H9 (cell line): ENCODE data around the gene PI4KB. TPM values are rescaled to one million over a fixed set of nuclear protein-coding genes. Genes with fewer than 3 reads are reported as not detected.

Experiments used
- DNase-seq: peaks from one replicate; pipeline ENCODE4 v3.0.0-alpha.2; 2017
- H2AFZ ChIP-seq: one replicate; pipeline ENCODE4 v1.6.1; 2013; ENCODE audit warnings: mild to moderate bottlenecking, low read length, control low read depth, moderate library complexity
- H2AK5ac ChIP-seq: 2 replicates; pipeline ENCODE4 v1.6.1; 2013; ENCODE audit warnings: low read length, control low read depth, mixed read lengths; ENCODE audit not compliant: insufficient read length
- H2BK120ac ChIP-seq: one replicate; pipeline ENCODE4 v1.6.1; 2013; ENCODE audit warnings: low read depth, mild to moderate bottlenecking, low read length, control low read depth, inconsistent platforms; ENCODE audit not compliant: poor library complexity, severe bottlenecking
- H2BK12ac ChIP-seq: 2 replicates; pipeline ENCODE4 v1.6.1; 2013; ENCODE audit warnings: low read length, control low read depth, mixed read lengths, low read depth; ENCODE audit not compliant: insufficient read length
- H2BK15ac ChIP-seq: 2 replicates; pipeline ENCODE4 v1.6.1; 2013; ENCODE audit warnings: low read depth, low read length, control low read depth
- H2BK20ac ChIP-seq: one replicate; pipeline ENCODE4 v1.6.1; 2013; ENCODE audit warnings: low read depth, mild to moderate bottlenecking, low read length, control low read depth, inconsistent platforms; ENCODE audit not compliant: poor library complexity, severe bottlenecking
- H2BK5ac ChIP-seq: 2 replicates; pipeline ENCODE4 v1.6.1; 2013; ENCODE audit warnings: low read length, control low read depth, mixed read lengths; ENCODE audit not compliant: insufficient read length
- H3K14ac ChIP-seq: 2 replicates; pipeline ENCODE4 v1.6.1; 2013; ENCODE audit warnings: low read length, control low read depth; ENCODE audit not compliant: insufficient read depth
- H3K18ac ChIP-seq: 2 replicates; pipeline ENCODE4 v1.6.1; 2013; ENCODE audit warnings: low read depth, mild to moderate bottlenecking, mixed read lengths, low read length, control low read depth; ENCODE audit not compliant: insufficient read length
- H3K23ac ChIP-seq: 2 replicates; pipeline ENCODE4 v1.6.1; 2013; ENCODE audit warnings: low read length, control low read depth, mixed read lengths, low read depth; ENCODE audit not compliant: insufficient read length
- H3K23me2 ChIP-seq: 2 replicates; pipeline ENCODE4 v1.6.1; 2013; ENCODE audit warnings: low read depth, mild to moderate bottlenecking, mixed read lengths, low read length, control low read depth; ENCODE audit not compliant: insufficient read length, poor library complexity, severe bottlenecking
- H3K27ac ChIP-seq: 2 replicates; pipeline ENCODE4 v1.5.1; 2013; ENCODE audit warnings: low read length, control low read depth, mixed read lengths, low read depth; ENCODE audit not compliant: insufficient read length
- H3K27me3 ChIP-seq: 2 replicates; pipeline ENCODE4 v1.6.1; 2013; ENCODE audit warnings: low read length, control low read depth, inconsistent platforms; ENCODE audit not compliant: insufficient read depth
- H3K4ac ChIP-seq: 2 replicates; pipeline ENCODE4 v1.6.1; 2013; ENCODE audit warnings: low read depth, mild to moderate bottlenecking, control low read depth, inconsistent platforms, low read length, moderate library complexity
- H3K4me1 ChIP-seq: 2 replicates; pipeline ENCODE4 v1.6.1; 2013; ENCODE audit warnings: low read length, control low read depth, inconsistent platforms; ENCODE audit not compliant: insufficient read depth
- H3K4me2 ChIP-seq: 2 replicates; pipeline ENCODE4 v1.6.1; 2013; ENCODE audit warnings: low read length, control low read depth, mixed read lengths; ENCODE audit not compliant: insufficient read length, insufficient read depth
- H3K56ac ChIP-seq: 2 replicates; pipeline ENCODE4 v1.6.1; 2013; ENCODE audit warnings: low read depth, mild to moderate bottlenecking, mixed read lengths, low read length, control low read depth; ENCODE audit not compliant: insufficient read length
- H3K79me1 ChIP-seq: 2 replicates; pipeline ENCODE4 v1.6.1; 2013; ENCODE audit warnings: low read depth, mild to moderate bottlenecking, moderate library complexity, low read length, control low read depth, inconsistent platforms; ENCODE audit not compliant: insufficient read depth, poor library complexity, severe bottlenecking
- H3K79me2 ChIP-seq: 2 replicates; pipeline ENCODE4 v1.6.1; 2013; ENCODE audit warnings: low read length, control low read depth, inconsistent platforms; ENCODE audit not compliant: insufficient read depth
- H3K9ac ChIP-seq: 2 replicates; pipeline ENCODE4 v1.6.1; 2013; ENCODE audit warnings: low read length, control low read depth, mixed read lengths; ENCODE audit not compliant: insufficient read length; ENCODE audit errors: extremely low read depth
- H3K9me3 ChIP-seq: one replicate; pipeline ENCODE4 v1.6.1; 2013; ENCODE audit warnings: low read depth, low read length, inconsistent platforms; ENCODE audit not compliant: control insufficient read depth
- H3T11ph ChIP-seq: one replicate; pipeline ENCODE4 v1.6.1; 2013; ENCODE audit warnings: mild to moderate bottlenecking, low read length, control low read depth, inconsistent platforms
- H4K20me1 ChIP-seq: one replicate; pipeline ENCODE4 v1.6.1; 2013; ENCODE audit not compliant: control insufficient read depth, insufficient read length, insufficient read depth
- H4K5ac ChIP-seq: 2 replicates; pipeline ENCODE4 v1.6.1; 2013; ENCODE audit warnings: low read depth, mild to moderate bottlenecking, mixed read lengths, low read length, control low read depth; ENCODE audit not compliant: insufficient read length
- H4K8ac ChIP-seq: replicated peaks from 2 replicates; pipeline ENCODE4 v1.6.1; 2013; ENCODE audit warnings: low read length, control low read depth, mixed read lengths, low read depth; ENCODE audit not compliant: insufficient read length
- H4K91ac ChIP-seq: 2 replicates; pipeline ENCODE4 v1.6.1; 2013; ENCODE audit warnings: low read depth, mild to moderate bottlenecking, moderate library complexity, mixed read lengths, low read length, control low read depth; ENCODE audit not compliant: insufficient read length
- H3K27ac Mint-ChIP-seq, 3 experiments: 2 replicates in 2 of 3; 3 replicates in 1 of 3; pipeline ENCODE4 v1.8.0; 2020 to 2021; ENCODE audit warnings: mixed read lengths in 3 of 3, mild to moderate bottlenecking in 1 of 3, moderate library complexity in 1 of 3
- H3K27me3 Mint-ChIP-seq: 2 replicates; pipeline ENCODE4 v1.8.0; 2021; ENCODE audit warnings: low read depth, mild to moderate bottlenecking, moderate library complexity, mixed read lengths
- H3K36me3 Mint-ChIP-seq, 3 experiments: 2 replicates in 2 of 3; 3 replicates in 1 of 3; pipeline ENCODE4 v1.8.0; 2020 to 2021; ENCODE audit warnings: low read depth in 3 of 3, mixed read lengths in 3 of 3; ENCODE audit not compliant: insufficient read depth in 1 of 3
- H3K4me1 Mint-ChIP-seq, 2 experiments: 2 replicates each; pipeline ENCODE4 v1.8.0; 2020; ENCODE audit warnings: mixed read lengths in 2 of 2
- H3K4me3 Mint-ChIP-seq, 2 experiments: 2 replicates in 1 of 2; 3 replicates in 1 of 2; pipeline ENCODE4 v1.8.0; 2020 to 2021; ENCODE audit warnings: mild to moderate bottlenecking in 2 of 2, mixed read lengths in 2 of 2, moderate library complexity in 1 of 2
- H3K9me3 Mint-ChIP-seq, 2 experiments: 2 replicates in 1 of 2; 3 replicates in 1 of 2; pipeline ENCODE4 v1.8.0; 2020; ENCODE audit warnings: mild to moderate bottlenecking in 2 of 2, mixed read lengths in 2 of 2, moderate library complexity in 1 of 2
- WGBS: extraction: QIAGEN DNeasy Blood & Tissue Kit; methylation state at CpG from one replicate; pipeline ENCODE4 v1.1.7; 2013; ENCODE audit warnings: missing lambda C conversion rate, low lambda C conversion rate, mixed read lengths; ENCODE audit not compliant: insufficient read length; ENCODE audit errors: extremely low coverage; 5-methylcytosine and 5-hydroxymethylcytosine counted together
- total RNA-seq: library from RNA; stranded (reverse); gene quantifications from 2 replicates; pipeline ENCODE4 v1.2.1, GENCODE V29; 2021
- TF ChIP-seq, protein P1 (sequence below): fragments of 200-600 bp; sonication (generic); conservative IDR thresholded peaks from 3 replicates; pipeline ENCODE4 v1.8.0; 2021; ENCODE audit warnings: antibody characterized with exemption, mild to moderate bottlenecking

The PI4KB gene
- total RNA-seq, 1 experiment from 2014 or later, result 39.1 TPM

DNA sequence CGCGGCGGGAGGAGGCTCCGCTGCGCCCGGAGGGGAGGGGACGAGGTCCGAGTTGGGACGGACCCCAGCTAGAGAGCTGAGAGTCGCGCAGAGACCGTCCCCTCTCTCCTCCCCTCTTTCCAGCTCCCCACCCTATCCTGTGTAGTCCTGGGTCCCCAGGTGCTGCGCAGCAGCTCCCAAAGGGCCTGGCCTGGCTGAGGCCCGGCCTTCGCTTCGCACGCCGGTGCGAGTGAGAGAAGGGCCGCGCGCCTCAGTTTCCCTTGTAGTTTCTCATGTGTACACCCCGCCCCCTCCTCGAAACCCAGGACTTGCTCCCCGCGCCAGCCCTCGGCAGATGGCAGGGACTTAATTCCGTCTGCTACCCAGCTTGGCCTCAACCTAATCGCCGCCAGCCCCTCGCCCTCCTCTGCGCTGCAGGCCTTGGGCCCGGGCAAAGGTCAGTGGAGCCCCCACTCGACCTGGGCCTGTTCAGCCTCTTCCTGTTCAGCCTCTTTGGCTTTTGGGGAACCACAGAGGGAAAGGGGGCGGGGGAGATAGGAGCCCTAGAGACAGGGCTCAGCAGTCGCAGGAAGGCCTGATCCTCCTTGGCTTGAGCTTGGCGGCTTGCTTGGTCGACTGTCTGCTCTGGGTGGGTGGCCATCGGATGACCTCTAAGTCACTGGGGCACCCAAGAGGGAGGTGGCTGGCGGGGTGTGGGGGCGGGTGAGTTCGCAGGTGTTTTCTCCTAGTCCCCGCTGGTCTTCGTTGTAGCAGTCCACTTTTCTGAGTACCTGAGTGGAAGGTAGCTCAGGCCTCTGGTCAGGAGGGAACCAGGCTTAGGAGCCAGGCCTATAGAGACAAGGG lies 44.1 kb downstream of the PI4KB start:
- H3K4me1 ChIP-seq, result no peaks in the 10 kb centered on the region
- DNase-seq, result no peak
- no peak overlapping the region for H4K8ac ChIP-seq
- no peaks in the 10 kb centered on the region for H3K9me3 ChIP-seq
- H3K9ac ChIP-seq, result peak overlapping the region; percentile 53
- no peak overlapping the region for H2BK120ac ChIP-seq
- no peak overlapping the region for H4K5ac ChIP-seq
- H3K4ac ChIP-seq, result no peak overlapping the region
- no peak overlapping the region for H3K27ac ChIP-seq
- no peak overlapping the region for H4K91ac ChIP-seq
- H2BK20ac ChIP-seq, result no peak overlapping the region
- H2BK12ac ChIP-seq, result no peak overlapping the region
- H3K4me2 ChIP-seq, result peak overlapping the region; percentile 59
- peaks cover 7% of the 10 kb centered on the region for H3K23me2 ChIP-seq
- H4K20me1 ChIP-seq, result peaks cover 3% of the 10 kb centered on the region
- no peak overlapping the region for H2BK5ac ChIP-seq
- peak overlapping the region; percentile 95 to 97 for H3K4me3 Mint-ChIP-seq
- no peaks in the 10 kb centered on the region; the same call in 1 of the 2 replicates for H3K27me3 Mint-ChIP-seq
- H3K27me3 ChIP-seq, result no peaks in the 10 kb centered on the region
- no peak overlapping the region for H3K23ac ChIP-seq
- H3K79me1 ChIP-seq, result no peaks in the 10 kb centered on the region
- H3K9me3 Mint-ChIP-seq, result no peaks in the 10 kb centered on the region
- H3K56ac ChIP-seq, result no peak overlapping the region
- H2AK5ac ChIP-seq, result no peak overlapping the region
- H3K18ac ChIP-seq, result peak overlapping the region; percentile 56
- no CpG with 5 or more reads among the region's 44 CpGs for WGBS
- H3K36me3 Mint-ChIP-seq, result peaks cover 28 to 41% (median 37%) of the 10 kb centered on the region in 3 experiments; a peak in 6 of 7 replicates
- TF ChIP-seq, protein P1, sequence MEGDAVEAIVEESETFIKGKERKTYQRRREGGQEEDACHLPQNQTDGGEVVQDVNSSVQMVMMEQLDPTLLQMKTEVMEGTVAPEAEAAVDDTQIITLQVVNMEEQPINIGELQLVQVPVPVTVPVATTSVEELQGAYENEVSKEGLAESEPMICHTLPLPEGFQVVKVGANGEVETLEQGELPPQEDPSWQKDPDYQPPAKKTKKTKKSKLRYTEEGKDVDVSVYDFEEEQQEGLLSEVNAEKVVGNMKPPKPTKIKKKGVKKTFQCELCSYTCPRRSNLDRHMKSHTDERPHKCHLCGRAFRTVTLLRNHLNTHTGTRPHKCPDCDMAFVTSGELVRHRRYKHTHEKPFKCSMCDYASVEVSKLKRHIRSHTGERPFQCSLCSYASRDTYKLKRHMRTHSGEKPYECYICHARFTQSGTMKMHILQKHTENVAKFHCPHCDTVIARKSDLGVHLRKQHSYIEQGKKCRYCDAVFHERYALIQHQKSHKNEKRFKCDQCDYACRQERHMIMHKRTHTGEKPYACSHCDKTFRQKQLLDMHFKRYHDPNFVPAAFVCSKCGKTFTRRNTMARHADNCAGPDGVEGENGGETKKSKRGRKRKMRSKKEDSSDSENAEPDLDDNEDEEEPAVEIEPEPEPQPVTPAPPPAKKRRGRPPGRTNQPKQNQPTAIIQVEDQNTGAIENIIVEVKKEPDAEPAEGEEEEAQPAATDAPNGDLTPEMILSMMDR, result no peak
- peaks cover 8% of the 10 kb centered on the region; the same call in 1 of the 2 replicates for H3K79me2 ChIP-seq
- H2BK15ac ChIP-seq, result no peak overlapping the region
- peaks cover 19 to 25% of the 10 kb centered on the region in 2 experiments for H3K4me1 Mint-ChIP-seq
- peak overlapping the region; percentile 10; the same call in 1 of the 2 replicates for H3K14ac ChIP-seq
- H2AFZ ChIP-seq, result no peak overlapping the region
- peak overlapping the region; percentile 91 to 97 (median 94) for H3K27ac Mint-ChIP-seq
- H3T11ph ChIP-seq, result no peak overlapping the region
